ENCODE measurements around the gene ITPR2.

- TF ChIP-seq, protein P1, sequence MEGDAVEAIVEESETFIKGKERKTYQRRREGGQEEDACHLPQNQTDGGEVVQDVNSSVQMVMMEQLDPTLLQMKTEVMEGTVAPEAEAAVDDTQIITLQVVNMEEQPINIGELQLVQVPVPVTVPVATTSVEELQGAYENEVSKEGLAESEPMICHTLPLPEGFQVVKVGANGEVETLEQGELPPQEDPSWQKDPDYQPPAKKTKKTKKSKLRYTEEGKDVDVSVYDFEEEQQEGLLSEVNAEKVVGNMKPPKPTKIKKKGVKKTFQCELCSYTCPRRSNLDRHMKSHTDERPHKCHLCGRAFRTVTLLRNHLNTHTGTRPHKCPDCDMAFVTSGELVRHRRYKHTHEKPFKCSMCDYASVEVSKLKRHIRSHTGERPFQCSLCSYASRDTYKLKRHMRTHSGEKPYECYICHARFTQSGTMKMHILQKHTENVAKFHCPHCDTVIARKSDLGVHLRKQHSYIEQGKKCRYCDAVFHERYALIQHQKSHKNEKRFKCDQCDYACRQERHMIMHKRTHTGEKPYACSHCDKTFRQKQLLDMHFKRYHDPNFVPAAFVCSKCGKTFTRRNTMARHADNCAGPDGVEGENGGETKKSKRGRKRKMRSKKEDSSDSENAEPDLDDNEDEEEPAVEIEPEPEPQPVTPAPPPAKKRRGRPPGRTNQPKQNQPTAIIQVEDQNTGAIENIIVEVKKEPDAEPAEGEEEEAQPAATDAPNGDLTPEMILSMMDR (IDR thresholded peaks at IDR 0.05) = no peak
- no peak for TF ChIP-seq POLR2A (IDR thresholded peaks at IDR 0.05)
These were observed 83.2 kb downstream of the ITPR2 start for GRCh38 chr12:26749781-26750180.
